CD4-positive, alpha-beta T cell treated with Interleukin-1 beta for 1 hour (primary cell): ENCODE data around the gene HOXC11.
A peak's percentile ranks its signal among the peaks of the same experiment; 100 is the strongest.

Source experiments
- DNase-seq, 2 donors: peaks; one replicate each; pipeline ENCODE4 v3.0.0-alpha.2; 2020 to 2022

The HOXC11 gene

GRCh38 chr12:54000116-54001114 is 27.5 kb downstream of the HOXC11 start, which contains the start of gene HOXC9:
HOXC9 (plus strand) TSS chr12:54000161; CDS start chr12:54000189, 28 bp downstream.
- DNase-seq = no peak

- no peak for DNase-seq
These were observed 28.6 kb downstream of the HOXC11 start for GRCh38 chr12:54001283-54002187.

- no peak for DNase-seq
These were observed 29.5 kb downstream of the HOXC11 start for GRCh38 chr12:54002278-54002914.

GRCh38 chr12:54002915-54003389 is 30.0 kb downstream of the HOXC11 start:
- no peak for DNase-seq

GRCh38 chr12:54003625-54004024 is 30.7 kb downstream of the HOXC11 start:
- DNase-seq = no peak

GRCh38 chr12:54004063-54004840 is 31.3 kb downstream of the HOXC11 start:
- no peak for DNase-seq

GRCh38 chr12:54004841-54005530 is 32.1 kb downstream of the HOXC11 start:
- no peak for DNase-seq

GRCh38 chr12:54005531-54005852 is 32.6 kb downstream of the HOXC11 start:
- DNase-seq = no peak

GRCh38 chr12:54005853-54006558 is 33.1 kb downstream of the HOXC11 start:
- DNase-seq = peak; percentile 78 to 85

GRCh38 chr12:54006559-54007220 is 33.8 kb downstream of the HOXC11 start:
- DNase-seq = no peak

GRCh38 chr12:54007538-54008259 is 34.8 kb downstream of the HOXC11 start:
- no peak for DNase-seq

GRCh38 chr12:54008260-54008552 is 35.3 kb downstream of the HOXC11 start:
- no peak for DNase-seq

- no peak for DNase-seq
These were observed 36.5 kb downstream of the HOXC11 start for GRCh38 chr12:54009171-54010052.

- no peak for DNase-seq
These were observed 37.4 kb downstream of the HOXC11 start for GRCh38 chr12:54010053-54010971.

GRCh38 chr12:54010972-54011664 is 38.2 kb downstream of the HOXC11 start:
- DNase-seq = no peak

- DNase-seq = no peak
These were observed 39.0 kb downstream of the HOXC11 start for GRCh38 chr12:54011665-54012532.
